PC-9 (cell line): Measurements from ENCODE around the gene GCK.

Experiments
- CTCF ChIP-seq: fragments of 200-600 bp; sonication (generic); conservative IDR thresholded peaks from 2 replicates; pipeline ENCODE4 v1.6.1; 2017; ENCODE audit warnings: mixed run types, antibody characterized with exemption, mild to moderate bottlenecking, moderate library complexity
- EZH2 ChIP-seq: fragments of 200-600 bp; sonication (generic); IDR thresholded peaks from 2 replicates; pipeline ENCODE4 v1.8.0; 2017; ENCODE audit warnings: antibody characterized with exemption, low read depth

GRCh38 chr7:44222074-44222473 is 32.8 kb upstream of the GCK start:
- TF ChIP-seq EZH2: no peak
- no peak for TF ChIP-seq CTCF
